ENCODE data around the gene YJU2.

DNA sequence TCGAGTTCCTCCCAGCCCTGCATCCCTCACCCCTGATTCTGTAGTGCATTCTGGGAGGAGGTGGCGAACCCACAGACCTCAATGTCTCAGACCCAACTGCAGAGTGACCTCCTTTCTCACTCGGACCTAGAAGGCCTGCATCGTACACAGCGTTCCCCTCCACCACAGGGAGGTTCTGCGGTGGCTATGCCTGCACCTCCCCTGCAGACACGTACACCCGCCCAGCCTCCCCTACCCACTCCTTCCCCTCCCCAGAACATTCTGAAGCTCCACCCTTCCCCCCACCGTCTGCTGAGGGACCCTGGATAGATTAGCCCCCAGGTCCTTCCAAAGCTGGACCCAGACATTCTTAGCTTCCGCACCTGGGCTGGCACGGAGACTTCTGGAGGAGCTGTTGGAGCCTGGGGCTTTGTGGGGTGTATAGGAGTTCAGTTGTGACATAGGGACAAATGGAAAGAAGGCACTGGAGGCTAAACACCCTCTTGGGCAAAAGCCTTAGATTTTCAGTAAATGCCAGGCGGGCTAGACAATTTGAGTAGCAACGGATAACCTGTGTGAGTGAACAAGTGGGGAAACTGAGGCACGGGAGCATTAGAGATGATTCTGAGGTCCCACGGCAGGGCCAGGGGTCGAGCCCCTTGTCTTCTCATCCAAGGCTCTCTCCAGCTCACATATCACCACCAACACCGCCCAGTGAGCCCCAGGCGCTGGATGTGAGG lies 57.1 kb downstream of the YJU2 start:
- TF ChIP-seq EZH2 (IDR thresholded peaks at IDR 0.05; ENCODE audit: borderline replicate concordance, low read depth, low read length, severe bottlenecking): no peak
- TF ChIP-seq, protein P1, sequence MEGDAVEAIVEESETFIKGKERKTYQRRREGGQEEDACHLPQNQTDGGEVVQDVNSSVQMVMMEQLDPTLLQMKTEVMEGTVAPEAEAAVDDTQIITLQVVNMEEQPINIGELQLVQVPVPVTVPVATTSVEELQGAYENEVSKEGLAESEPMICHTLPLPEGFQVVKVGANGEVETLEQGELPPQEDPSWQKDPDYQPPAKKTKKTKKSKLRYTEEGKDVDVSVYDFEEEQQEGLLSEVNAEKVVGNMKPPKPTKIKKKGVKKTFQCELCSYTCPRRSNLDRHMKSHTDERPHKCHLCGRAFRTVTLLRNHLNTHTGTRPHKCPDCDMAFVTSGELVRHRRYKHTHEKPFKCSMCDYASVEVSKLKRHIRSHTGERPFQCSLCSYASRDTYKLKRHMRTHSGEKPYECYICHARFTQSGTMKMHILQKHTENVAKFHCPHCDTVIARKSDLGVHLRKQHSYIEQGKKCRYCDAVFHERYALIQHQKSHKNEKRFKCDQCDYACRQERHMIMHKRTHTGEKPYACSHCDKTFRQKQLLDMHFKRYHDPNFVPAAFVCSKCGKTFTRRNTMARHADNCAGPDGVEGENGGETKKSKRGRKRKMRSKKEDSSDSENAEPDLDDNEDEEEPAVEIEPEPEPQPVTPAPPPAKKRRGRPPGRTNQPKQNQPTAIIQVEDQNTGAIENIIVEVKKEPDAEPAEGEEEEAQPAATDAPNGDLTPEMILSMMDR (IDR thresholded peaks at IDR 0.05; ENCODE audit: borderline replicate concordance, extremely low read depth, low read length, poor library complexity, severe bottlenecking): no peak
